Thoracic aorta (tissue), 2 donors: Measurements from ENCODE around the gene SVOP. TPM values are rescaled to one million over a fixed set of nuclear protein-coding genes. Genes with fewer than 3 reads are reported as not detected.
"Not testable (repeated sequence)": the region's sequence is repeated elsewhere in the genome, so short reads cannot be mapped to it uniquely, and the experiment has no call there.

ENCODE experiments used
- ATAC-seq: fragments of 150-250 bp; one replicate; pipeline ENCODE4 v1.8.0; 2017; ENCODE audit warnings: low read depth; ENCODE audit not compliant: insufficient number of reproducible peaks, low FRiP score
- DNase-seq: peaks from one replicate; pipeline ENCODE4 v3.0.0-alpha.2; 2020; ENCODE audit warnings: low spot score
- H3K27ac ChIP-seq, 2 donors: fragments of 200-600 bp; sonication (generic); 1 replicate in 1 of 2; 2 replicates in 1 of 2; pipeline ENCODE4 v1.5.1; 2016; ENCODE audit warnings: mild to moderate bottlenecking in 2 of 2, moderate library complexity in 2 of 2
- H3K27me3 ChIP-seq: fragments of 200-600 bp; sonication (generic); replicated peaks from 2 replicates; pipeline ENCODE4 v1.6.0; 2016; ENCODE audit warnings: mild to moderate bottlenecking; ENCODE audit not compliant: insufficient read depth
- H3K36me3 ChIP-seq: fragments of 200-600 bp; sonication (generic); one replicate; pipeline ENCODE4 v1.5.1; 2016
- H3K4me1 ChIP-seq, 2 donors: fragments of 200-600 bp; sonication (generic); 1 replicate in 1 of 2; 2 replicates in 1 of 2; pipeline versions ENCODE4 v1.5.1 to v1.6.0; 2016; ENCODE audit warnings: low read depth in 2 of 2, mild to moderate bottlenecking in 1 of 2; ENCODE audit not compliant: control insufficient read depth in 1 of 2
- H3K4me3 ChIP-seq: fragments of 200-600 bp; sonication (generic); 2 replicates; pipeline ENCODE4 v1.5.1; 2016; ENCODE audit warnings: mild to moderate bottlenecking
- H3K9me3 ChIP-seq: fragments of 200-600 bp; sonication (generic); 2 replicates; pipeline ENCODE4 v1.5.1; 2016
- total RNA-seq, 2 donors: library from RNA; depleted of rRNA; stranded (reverse); fragments of >200 nt; gene quantifications; one replicate each; pipeline versions ENCODE4 v1.1.0 to v1.2.3, GENCODE V29; 2016
- TF ChIP-seq, protein P1 (sequence below): fragments of 200-600 bp; sonication (generic); IDR thresholded peaks from one replicate; pipeline ENCODE4 v1.5.1; 2019; ENCODE audit warnings: antibody characterized with exemption

The SVOP gene
- total RNA-seq, 2 donors from 2014 or later = not detected

DNA sequence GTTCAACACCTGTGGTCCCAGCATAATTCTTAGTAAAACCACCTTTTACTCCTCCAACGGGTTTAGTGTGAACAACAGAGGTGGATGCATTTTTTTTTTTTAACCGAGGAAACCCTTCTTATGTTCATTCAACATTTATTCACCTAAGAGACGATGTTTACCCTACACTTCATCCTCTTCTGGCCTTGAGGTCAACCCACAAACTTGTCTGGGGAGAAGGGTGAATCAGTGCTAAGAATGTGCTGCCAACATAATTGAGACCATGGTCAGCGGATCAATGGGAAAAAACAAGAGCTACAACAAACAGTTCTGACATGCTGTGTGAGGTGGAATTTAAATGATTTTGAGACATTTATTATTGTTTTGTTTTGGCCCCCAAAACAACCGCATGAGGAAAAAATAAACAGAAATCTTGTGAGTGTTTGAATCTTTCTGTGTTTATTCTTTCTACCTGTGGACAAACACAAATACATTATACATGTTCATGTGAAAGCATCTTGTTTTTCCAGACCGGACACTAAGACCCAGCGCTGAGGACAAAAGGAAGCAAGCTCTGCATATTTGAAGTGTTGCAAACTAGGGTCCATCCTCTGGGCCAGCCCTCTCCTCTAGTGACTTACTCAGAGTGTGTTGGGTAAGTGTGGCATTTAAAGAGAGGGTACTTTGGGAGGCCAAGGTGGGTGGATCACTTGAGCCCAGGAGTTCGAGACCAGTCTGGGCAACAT is 26.4 kb upstream of the SVOP start:
- ATAC-seq = no peak

DNA sequence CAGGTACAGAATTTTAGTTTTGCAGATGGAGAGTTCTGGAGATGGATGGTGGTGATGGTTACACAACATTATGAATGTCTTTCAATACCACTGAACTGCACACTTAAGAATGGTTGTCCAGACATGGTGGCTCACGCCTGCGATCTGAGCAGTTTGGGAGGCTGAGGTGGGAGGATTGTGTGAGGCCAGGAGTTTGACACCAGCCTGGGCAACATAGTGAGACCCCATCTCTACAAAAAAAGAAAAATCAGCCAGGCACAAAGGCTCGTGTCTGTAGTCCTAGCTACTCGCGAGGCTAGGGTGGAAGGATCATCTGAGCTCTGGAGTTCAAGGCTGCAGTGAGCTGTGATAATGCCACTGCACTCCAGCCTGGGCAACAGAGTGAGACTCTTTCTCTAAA is 23.4 kb upstream of the SVOP start:
- TF ChIP-seq, protein P1, sequence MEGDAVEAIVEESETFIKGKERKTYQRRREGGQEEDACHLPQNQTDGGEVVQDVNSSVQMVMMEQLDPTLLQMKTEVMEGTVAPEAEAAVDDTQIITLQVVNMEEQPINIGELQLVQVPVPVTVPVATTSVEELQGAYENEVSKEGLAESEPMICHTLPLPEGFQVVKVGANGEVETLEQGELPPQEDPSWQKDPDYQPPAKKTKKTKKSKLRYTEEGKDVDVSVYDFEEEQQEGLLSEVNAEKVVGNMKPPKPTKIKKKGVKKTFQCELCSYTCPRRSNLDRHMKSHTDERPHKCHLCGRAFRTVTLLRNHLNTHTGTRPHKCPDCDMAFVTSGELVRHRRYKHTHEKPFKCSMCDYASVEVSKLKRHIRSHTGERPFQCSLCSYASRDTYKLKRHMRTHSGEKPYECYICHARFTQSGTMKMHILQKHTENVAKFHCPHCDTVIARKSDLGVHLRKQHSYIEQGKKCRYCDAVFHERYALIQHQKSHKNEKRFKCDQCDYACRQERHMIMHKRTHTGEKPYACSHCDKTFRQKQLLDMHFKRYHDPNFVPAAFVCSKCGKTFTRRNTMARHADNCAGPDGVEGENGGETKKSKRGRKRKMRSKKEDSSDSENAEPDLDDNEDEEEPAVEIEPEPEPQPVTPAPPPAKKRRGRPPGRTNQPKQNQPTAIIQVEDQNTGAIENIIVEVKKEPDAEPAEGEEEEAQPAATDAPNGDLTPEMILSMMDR = no peak
- no peak overlapping the region for H3K27ac ChIP-seq
- DNase-seq (no peak), ATAC-seq (no peak)
- no peak overlapping the region for H3K4me3 ChIP-seq
- no peaks in the 10 kb centered on the region for H3K4me1 ChIP-seq
- no peaks in the 10 kb centered on the region for H3K9me3 ChIP-seq
- no peaks in the 10 kb centered on the region for H3K36me3 ChIP-seq
- H3K27me3 ChIP-seq = no peaks in the 10 kb centered on the region

More for the DNA sequence above, 26.4 kb upstream of the SVOP start:
- no peak for DNase-seq
- Histone ChIP-seq H3K4me1 (peaks cover 3 to 5% of the 10 kb centered on the region in 2 donors), H3K4me3 (no peak overlapping the region), H3K36me3 (no peaks in the 10 kb centered on the region), H3K9me3 (no peaks in the 10 kb centered on the region), H3K27me3 (no peaks in the 10 kb centered on the region), H3K27ac (no peak overlapping the region)
- TF ChIP-seq, protein P1 = no peak

DNA sequence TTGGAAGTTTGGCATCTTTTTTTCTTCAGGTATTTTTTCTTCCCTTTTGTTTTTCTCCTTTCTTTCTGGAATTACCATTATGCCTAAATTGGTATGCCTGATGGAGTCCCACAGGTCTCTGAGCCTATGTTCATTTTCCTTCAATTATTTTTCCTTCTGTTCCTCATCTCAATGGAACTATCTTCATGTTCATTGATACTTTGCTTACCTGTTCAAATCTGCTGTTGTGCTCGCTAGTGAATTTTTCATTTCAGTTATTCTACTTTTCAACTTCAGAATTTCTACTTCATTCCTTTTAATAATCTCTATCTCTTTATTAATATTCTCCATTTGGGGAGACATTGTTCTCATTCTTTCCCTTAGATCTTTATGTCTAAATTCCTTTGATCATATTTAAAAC is 16.1 kb upstream of the SVOP start:
- no peaks in the 10 kb centered on the region for H3K4me1 ChIP-seq
- H3K9me3 ChIP-seq = no peaks in the 10 kb centered on the region
- H3K36me3 ChIP-seq = no peaks in the 10 kb centered on the region
- DNase-seq = no peak
- no peaks in the 10 kb centered on the region for H3K27me3 ChIP-seq
- no peak overlapping the region for H3K27ac ChIP-seq
- no peak for ATAC-seq
- no peak overlapping the region for H3K4me3 ChIP-seq
- TF ChIP-seq, protein P1 = no peak

DNA sequence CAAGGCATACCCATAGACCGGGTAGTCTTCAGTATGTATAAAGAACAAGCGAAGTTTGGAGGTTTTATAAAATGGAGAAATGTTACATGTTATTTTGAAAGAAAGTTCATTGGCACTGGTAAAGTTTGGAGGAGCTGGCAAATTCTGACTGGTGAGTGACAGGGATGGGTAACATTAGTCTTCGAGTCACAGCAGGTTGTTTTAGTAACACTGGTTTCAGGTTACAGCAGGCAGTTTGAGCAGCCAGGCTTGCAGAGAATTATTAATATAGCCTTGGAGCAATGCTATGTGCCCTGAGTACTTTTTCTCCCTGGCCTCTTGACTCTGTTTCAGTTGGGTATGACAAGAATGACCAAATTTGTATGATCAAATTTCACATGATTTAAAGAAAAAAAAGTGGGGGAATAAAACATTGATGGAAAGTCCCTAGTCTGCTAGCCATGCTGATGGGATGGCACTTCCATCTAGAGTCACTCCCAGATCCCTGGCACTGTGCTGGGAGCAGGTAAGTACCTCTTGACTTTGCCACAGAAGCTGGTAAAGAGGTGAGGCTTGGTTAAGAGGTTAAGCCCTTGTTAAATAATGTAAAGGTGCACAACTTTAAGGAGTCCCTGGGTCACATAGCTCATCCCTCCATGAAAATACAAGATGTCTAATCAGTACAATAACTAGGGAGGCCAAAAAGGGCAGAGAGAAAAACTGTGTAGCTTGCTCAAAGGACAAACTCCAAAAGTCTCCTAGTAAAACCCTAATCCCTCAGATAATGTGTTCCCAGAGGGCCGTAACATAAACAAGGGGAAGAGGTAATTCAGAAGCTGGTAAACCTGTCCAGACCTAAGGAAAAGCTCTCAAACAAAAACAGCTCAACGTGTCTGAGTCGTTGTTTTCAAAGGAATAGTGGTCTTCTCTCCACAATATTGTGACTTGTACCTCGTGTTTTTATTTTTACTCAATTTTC is 12.7 kb upstream of the SVOP start:
- Histone ChIP-seq H3K36me3 (no peaks in the 10 kb centered on the region), H3K4me3 (no peak overlapping the region), H3K4me1 (no peaks in the 10 kb centered on the region), H3K9me3 (no peaks in the 10 kb centered on the region), H3K27ac (no peak overlapping the region), H3K27me3 (no peaks in the 10 kb centered on the region)
- DNase-seq = no peak
- ATAC-seq = no peak
- TF ChIP-seq, protein P1 = no peak

DNA sequence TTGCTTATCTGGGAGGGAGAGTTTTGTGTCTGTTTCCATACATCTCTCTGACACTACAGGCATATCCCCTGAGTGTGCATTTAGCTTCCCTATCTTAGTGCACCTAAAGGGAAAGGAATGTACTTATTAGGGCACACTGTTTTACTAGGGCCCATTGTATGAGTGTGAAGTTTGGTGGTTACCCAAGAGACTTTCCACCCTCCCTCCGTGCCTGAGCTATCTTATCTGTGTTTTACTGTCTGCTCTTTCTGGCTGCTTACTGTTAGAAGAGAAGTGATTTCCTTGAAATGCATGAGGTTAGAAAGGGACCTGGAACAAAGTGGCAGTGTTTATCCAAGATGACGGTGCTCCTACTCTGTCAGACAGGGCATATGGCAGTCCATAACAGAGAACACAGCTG is 8.5 kb upstream of the SVOP start:
- DNase-seq (no peak), ATAC-seq (no peak)
- Histone ChIP-seq H3K27me3 (no peaks in the 10 kb centered on the region), H3K4me3 (no peak overlapping the region), H3K9me3 (no peaks in the 10 kb centered on the region), H3K27ac (no peak overlapping the region), H3K4me1 (no peaks in the 10 kb centered on the region), H3K36me3 (no peaks in the 10 kb centered on the region)
- TF ChIP-seq, protein P1 = no peak

DNA sequence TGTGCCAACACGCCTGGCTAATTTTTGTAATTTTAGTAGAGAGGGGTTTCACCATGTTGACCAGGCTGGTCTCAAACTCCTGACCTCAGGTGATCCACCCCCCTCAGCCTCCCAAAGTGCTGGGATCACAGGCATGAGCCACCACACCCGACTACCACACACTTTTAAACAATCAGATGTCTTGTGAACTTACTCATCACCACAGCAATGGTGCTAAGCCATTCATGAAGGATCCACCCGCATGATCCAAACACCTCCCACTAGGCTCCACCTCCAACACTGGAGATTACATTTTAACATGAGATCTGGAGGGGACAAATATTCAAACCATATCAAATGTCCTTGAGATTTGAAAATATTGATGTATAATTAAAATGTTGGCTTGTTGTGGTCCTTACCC is 7.8 kb upstream of the SVOP start:
- not testable (repeated sequence) for ATAC-seq, H3K27ac ChIP-seq, DNase-seq, H3K27me3 ChIP-seq, H3K4me1 ChIP-seq, H3K36me3 ChIP-seq, H3K9me3 ChIP-seq, H3K4me3 ChIP-seq
